ENCODE data around the gene DES. TPM values are rescaled to one million over a fixed set of nuclear protein-coding genes. Genes with fewer than 3 reads are reported as not detected.
A peak's percentile ranks its signal among the peaks of the same experiment; 100 is the strongest.

DES gene
- total RNA-seq, 1 donor from 2014 or later = not detected

DNA sequence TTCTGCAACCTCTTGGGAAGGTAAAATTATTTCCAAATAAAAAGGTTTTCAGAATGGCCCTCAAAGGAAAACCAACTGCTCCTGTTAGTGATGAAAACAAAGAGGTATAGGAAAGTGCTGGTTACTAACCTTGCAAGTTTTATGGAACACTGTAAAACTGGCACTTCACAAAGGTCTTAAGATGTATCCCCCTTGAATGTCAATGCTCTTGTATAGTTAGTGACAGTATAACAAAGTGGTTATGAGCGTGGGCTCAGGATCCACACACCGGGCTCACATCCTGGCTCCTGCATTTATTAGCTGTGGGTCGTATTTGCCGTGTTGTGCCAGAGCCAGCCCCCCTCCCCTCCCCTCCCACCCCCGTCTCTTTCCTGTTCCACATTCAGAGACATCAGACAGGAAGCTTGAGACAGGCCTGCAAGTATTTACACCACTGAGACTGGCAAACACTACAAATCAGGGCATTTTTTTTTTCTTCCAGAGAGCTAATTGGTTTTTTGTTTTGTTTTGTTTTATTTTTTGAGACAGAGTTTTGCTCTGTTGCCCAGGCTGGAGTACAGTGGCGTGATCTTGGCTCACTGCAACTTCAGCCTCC lies 21.2 kb upstream of the DES start:
- DNase-seq (ENCODE audit: low read depth) = no peak
- H3K4me3 ChIP-seq (ENCODE audit: low read depth, low read length) = no peak overlapping the region
- no peak for FAIRE-seq

DNA sequence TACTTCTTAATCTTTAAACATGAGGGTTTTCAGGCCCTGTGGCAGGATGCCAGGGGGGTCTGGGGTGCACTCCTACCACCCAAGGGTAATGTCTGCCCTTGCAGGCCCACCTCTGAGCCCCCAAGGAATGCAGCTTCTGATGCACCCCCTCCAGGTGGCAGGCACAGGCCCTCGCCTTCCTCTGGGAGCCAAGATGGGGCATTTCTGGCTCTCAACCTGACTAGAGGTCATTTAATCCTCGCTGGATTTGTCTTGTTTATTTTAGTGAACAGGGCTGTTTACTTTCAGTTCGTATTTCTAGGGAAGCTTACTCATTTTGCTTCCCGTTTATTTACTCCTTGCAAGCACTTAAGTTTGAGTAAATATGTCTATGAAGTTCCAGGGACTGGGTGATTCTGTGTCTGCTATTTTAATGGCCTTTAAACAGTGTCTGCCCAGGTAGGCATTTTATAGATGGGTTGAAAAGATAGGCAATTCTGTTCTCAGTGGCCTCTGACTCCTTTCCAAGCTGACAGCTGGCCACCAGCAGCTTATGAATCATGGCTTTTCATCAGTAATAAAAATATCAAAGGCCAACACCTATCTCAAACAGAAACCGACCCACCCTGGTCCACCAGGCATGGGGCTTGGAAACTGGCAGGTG lies 19.3 kb upstream of the DES start:
- no peak for FAIRE-seq
- H3K27me3 ChIP-seq (ENCODE audit: control insufficient read depth, insufficient read depth, low read length) = no peaks in the 10 kb centered on the region
- no peaks in the 10 kb centered on the region for H3K36me3 ChIP-seq (ENCODE audit: control insufficient read depth, insufficient read depth, low read length)
- no peak overlapping the region for H3K4me3 ChIP-seq (ENCODE audit: low read depth, low read length)
- TF ChIP-seq, protein P1, sequence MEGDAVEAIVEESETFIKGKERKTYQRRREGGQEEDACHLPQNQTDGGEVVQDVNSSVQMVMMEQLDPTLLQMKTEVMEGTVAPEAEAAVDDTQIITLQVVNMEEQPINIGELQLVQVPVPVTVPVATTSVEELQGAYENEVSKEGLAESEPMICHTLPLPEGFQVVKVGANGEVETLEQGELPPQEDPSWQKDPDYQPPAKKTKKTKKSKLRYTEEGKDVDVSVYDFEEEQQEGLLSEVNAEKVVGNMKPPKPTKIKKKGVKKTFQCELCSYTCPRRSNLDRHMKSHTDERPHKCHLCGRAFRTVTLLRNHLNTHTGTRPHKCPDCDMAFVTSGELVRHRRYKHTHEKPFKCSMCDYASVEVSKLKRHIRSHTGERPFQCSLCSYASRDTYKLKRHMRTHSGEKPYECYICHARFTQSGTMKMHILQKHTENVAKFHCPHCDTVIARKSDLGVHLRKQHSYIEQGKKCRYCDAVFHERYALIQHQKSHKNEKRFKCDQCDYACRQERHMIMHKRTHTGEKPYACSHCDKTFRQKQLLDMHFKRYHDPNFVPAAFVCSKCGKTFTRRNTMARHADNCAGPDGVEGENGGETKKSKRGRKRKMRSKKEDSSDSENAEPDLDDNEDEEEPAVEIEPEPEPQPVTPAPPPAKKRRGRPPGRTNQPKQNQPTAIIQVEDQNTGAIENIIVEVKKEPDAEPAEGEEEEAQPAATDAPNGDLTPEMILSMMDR (IDR thresholded peaks at IDR 0.05; ENCODE audit: insufficient read depth, low read length, severe bottlenecking) = no peak
- peak; percentile 20 for DNase-seq (ENCODE audit: low read depth)

More for the DNA sequence above, 21.2 kb upstream of the DES start:
- H3K36me3 ChIP-seq (ENCODE audit: control insufficient read depth, insufficient read depth, low read length) = no peaks in the 10 kb centered on the region
- TF ChIP-seq, protein P1 (IDR thresholded peaks at IDR 0.05; ENCODE audit: insufficient read depth, low read length, severe bottlenecking) = no peak
- no peaks in the 10 kb centered on the region for H3K27me3 ChIP-seq (ENCODE audit: control insufficient read depth, insufficient read depth, low read length)

DNA sequence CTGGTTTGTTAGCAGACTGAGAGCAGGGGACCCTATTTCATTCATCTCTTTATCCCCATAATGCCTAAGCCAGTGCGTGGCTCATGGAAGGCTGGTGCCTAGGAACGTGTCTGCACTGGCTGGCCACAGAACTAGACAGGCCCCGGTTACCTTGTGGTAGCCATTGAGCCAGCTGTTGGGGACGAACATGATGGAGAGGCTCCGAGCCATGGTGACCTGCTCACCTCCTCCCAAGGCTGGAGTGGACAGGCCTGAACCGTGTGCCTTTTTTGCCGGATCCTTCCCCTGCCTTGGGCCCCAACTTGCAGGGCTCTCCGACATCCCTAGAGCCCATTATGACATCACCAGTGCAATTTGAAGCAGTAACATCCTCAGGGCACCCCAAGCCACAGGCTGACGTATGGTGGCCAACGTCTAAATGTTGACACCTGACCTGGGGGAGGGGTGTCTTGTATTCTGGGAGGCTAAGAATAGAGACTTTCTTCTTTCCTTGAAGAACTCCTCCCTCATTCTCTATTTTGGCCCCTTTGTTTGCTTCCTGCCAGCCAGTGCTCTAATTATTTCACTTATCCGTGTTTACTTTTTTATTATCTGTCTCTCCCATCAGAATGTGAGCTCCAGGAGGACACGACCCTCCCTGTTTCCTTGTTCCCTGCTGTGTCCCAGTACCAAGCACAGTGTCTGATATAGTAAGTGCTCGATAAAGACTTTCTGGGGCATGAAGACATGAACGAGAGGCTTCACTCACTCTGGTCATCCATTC lies 18.3 kb upstream of the DES start:
- Histone ChIP-seq H3K27me3 (ENCODE audit: control insufficient read depth, insufficient read depth, low read length) (no peaks in the 10 kb centered on the region), H3K36me3 (ENCODE audit: control insufficient read depth, insufficient read depth, low read length) (no peaks in the 10 kb centered on the region)
- no peak for FAIRE-seq

DNA sequence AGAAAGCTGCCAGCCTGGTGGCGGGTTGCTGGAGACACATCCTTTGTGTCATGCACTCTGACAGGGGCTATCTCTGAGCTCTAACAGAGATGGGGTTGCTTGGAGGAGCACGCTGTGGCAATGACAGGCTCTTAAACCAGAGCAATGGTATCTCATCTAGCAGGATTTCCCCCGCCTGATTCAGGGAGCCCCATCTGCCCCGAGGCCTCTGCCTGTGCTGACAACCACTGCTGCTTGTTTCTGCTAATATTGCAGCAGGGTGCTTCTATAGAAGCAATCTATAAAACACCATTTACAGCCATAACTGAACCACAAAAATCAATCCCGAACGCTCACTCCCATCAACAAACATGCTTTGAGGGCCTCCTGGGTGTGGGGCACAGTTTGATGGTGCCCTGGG lies 17.6 kb upstream of the DES start:
- TF ChIP-seq, protein P1 (IDR thresholded peaks at IDR 0.05; ENCODE audit: insufficient read depth, low read length, severe bottlenecking) = no peak
- Histone ChIP-seq H3K36me3 (ENCODE audit: control insufficient read depth, insufficient read depth, low read length) (no peaks in the 10 kb centered on the region), H3K4me3 (ENCODE audit: low read depth, low read length) (no peak overlapping the region), H3K27me3 (ENCODE audit: control insufficient read depth, insufficient read depth, low read length) (no peaks in the 10 kb centered on the region)
- FAIRE-seq = no peak
- DNase-seq (ENCODE audit: low read depth) = no peak

More for the DNA sequence above, 18.3 kb upstream of the DES start:
- no peak for DNase-seq (ENCODE audit: low read depth)
- TF ChIP-seq, protein P1 (IDR thresholded peaks at IDR 0.05; ENCODE audit: insufficient read depth, low read length, severe bottlenecking) = no peak
- H3K4me3 ChIP-seq (ENCODE audit: low read depth, low read length) = no peak overlapping the region

DNA sequence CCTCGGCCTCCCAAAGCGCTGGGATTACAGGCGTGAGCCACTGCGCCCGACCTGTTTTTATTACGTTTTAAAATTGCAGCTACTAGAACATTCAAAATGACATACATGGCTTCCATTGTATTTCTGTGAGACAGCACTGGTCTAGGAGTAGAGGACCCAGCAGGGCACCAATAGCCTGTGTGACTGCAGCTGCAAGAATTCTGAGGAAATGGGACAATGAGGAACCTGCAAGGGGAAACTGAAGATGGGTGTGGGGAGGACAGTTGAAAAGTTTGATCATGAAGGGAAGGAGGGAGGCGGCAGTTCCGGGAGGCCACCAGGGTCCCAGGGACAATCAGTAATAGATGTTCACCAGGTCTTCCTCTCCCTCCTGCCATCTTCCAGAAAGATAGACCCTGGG lies 16.6 kb upstream of the DES start:
- Histone ChIP-seq H3K27me3 (ENCODE audit: control insufficient read depth, insufficient read depth, low read length) (no peaks in the 10 kb centered on the region), H3K4me3 (ENCODE audit: low read depth, low read length) (no peak overlapping the region), H3K36me3 (ENCODE audit: control insufficient read depth, insufficient read depth, low read length) (no peaks in the 10 kb centered on the region)
- TF ChIP-seq, protein P1 (IDR thresholded peaks at IDR 0.05; ENCODE audit: insufficient read depth, low read length, severe bottlenecking) = no peak
- DNase-seq (ENCODE audit: low read depth) (no peak), FAIRE-seq (no peak)
